ENCODE data around the gene HEBP2.
"Not testable (repeated sequence)": the region's sequence is repeated elsewhere in the genome, so short reads cannot be mapped to it uniquely, and the experiment has no call there.

The HEBP2 gene, protein sequence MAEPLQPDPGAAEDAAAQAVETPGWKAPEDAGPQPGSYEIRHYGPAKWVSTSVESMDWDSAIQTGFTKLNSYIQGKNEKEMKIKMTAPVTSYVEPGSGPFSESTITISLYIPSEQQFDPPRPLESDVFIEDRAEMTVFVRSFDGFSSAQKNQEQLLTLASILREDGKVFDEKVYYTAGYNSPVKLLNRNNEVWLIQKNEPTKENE
- total RNA-seq = 18.6 to 116 (median 59.0) reads per million in 3 experiments

DNA sequence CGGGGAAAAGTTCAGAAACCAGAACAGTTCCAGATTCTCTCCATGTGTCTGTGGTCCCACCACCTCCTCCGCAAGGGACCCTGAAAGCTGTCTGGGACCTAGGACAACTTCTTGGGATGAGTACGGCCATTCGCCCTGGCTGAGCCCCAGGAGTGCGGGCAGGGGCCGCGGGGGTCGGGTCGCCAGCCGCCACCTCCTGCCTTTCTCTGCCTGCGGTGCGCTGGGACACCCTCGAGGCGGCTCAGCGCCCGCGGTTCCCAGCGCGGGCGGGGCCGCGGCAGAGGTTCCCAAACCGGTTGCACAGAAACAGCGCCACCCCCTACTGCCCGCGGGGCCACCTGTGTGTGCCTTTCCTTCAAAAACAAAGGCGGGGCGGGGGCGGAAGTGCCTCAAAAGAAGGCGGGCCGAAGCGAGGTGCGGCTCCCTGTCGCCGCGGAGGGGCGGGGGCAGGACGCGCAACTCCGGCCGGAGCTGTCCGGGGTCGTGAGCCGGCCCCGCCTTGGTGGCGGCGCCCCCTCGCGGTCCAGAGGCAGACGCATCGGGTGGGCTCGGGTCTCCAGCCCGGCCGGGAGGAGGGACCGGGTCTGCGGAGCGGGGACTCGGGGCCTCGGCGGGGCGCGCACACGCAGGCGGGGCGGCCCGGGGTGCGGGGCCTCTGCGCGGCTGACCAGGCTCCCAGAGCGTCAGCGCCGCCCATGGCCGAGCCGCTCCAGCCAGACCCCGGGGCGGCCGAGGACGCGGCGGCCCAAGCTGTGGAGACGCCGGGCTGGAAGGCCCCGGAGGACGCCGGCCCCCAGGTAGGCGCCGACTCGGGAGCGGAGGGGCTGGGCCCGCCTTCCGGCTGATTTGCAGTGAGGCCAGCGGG is at the start of gene HEBP2:
Gene HEBP2, plus strand, starts transcription at position 423 of the 865 bp plus-strand sequence. Its CDS starts 273 bp downstream, at position 696.
- peak; percentile 87 for DNase-seq

DNA sequence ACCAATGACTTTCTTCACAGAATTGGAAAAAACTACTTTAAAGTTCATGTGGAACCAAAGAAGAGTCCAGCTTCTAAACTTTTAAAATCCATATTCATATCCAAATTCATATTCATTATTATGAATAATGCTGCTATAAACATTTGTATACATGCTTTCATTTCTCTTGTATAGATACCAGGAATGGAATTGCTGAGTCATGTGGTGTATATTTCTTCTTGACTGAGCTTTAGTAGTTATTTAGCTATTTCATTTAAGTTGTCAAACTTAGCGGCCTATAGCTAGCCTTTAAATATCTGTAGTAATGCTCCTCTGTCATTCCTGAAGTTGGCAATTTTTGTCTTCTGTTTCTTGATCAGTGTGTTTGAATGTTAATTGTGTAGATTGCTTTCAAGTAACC is 46.1 kb upstream of the HEBP2 start:
- DNase-seq = no peak

- DNase-seq = not testable (repeated sequence)
Measured at GRCh38 chr6:138368684-138369083, 35.3 kb upstream of the HEBP2 start.

- no peak for DNase-seq
Measured at GRCh38 chr6:138370631-138371451, 33.2 kb upstream of the HEBP2 start.

GRCh38 chr6:138371452-138371711 is 32.6 kb upstream of the HEBP2 start:
- no peak for DNase-seq

GRCh38 chr6:138371720-138372119 is 32.3 kb upstream of the HEBP2 start:
- no peak for DNase-seq

- no peak for DNase-seq
Measured at GRCh38 chr6:138372711-138373463, 31.1 kb upstream of the HEBP2 start.

DNA sequence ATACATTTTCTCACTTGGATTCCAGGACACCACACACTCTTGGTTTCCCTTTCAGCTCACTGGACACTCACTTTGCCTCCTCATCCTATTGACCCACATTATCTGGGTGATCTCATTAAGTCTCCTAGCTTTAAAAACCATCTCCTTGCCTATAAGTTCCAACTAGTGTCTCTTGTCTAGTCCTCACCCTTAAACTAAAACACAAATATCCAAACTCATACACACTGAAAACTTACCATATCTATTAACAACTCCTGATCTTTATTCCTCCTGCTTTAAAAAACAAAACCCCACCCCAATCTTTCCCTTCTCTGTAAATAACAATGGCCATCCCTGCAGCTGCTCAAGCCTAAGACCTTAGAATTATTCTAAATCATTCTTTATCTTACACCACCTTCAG is 29.8 kb upstream of the HEBP2 start:
- DNase-seq = no peak

DNA sequence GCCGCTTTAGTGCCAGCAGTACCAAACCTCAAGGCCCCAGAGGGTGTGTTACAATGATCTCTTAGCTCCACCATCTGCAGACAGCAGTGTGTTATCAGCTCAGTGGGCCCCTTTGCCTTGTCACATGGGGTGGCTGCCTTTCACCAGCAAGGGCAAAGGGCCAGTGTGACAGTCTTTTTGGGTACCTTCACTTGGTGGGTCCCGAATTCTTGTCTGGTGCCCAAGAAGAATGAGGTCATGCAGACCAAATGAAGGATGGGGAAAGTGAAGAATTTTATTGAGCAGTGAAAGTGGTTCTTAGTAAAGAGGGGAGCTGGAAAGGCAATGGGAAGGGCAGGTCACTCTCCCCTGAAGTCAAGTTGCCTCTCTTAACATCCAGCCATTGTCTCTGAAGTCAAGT is 29.2 kb upstream of the HEBP2 start:
- no peak for DNase-seq

DNA sequence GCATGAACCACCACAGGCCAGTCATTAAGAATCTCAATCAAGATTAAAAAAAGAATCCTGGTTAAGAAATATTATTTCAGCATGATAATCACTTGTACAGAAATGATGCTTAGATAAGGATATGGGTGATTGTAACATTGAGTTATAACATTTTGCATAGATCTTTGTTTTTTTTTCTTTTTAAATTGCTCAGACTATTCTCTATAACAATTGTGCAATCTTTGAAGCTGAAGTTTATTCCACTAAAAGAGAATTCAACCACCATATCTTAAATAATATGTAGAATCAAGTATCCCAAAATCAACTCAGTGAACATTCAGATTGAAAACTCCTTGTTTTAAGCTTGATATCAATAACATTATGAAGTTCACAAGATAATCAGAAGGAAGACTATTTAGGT is 27.0 kb upstream of the HEBP2 start:
- DNase-seq = no peak

DNA sequence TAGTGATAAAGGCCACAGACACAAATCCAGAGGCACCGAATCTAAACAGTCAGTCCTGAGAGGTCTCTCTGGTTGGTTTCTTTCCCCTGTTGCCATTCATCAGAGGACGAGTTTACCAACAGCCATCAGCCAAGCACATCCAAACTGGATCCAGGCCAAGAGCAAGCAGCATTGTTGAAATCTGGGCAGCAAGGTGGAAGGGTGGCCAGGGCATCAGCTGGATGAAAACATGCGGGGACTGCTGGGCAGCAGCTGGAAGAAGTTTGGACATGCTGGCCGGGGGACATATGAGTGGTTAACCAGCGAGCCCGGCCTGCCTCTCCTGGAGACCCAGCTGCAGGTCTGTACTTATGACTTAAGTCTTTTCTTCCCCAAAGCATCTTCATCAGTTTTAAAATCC is 26.2 kb upstream of the HEBP2 start, which contains the start of gene SMIM28:
Gene SMIM28, plus strand, starts transcription at position 62 of the 400 bp plus-strand sequence. Its CDS starts 168 bp downstream, at position 230.
- DNase-seq = no peak

DNA sequence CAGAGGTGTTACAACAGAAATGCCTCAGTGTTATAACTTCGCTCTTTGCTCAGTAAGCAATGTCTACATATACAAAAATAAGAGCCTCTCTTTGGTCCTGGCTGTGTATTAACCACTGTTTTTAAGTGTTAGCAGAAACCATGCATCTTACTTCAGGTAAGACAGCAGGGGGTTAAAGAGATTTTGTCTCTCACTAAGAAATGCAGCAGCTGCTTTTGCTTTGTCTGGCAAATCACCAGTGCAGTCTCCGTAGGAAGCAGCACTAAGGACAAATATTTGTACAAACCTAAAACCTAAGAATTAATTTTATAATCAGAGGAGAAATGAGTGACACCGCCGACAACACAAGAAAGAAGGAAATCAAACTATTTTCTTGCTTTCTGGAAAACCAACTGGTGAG is 25.6 kb upstream of the HEBP2 start:
- no peak for DNase-seq

DNA sequence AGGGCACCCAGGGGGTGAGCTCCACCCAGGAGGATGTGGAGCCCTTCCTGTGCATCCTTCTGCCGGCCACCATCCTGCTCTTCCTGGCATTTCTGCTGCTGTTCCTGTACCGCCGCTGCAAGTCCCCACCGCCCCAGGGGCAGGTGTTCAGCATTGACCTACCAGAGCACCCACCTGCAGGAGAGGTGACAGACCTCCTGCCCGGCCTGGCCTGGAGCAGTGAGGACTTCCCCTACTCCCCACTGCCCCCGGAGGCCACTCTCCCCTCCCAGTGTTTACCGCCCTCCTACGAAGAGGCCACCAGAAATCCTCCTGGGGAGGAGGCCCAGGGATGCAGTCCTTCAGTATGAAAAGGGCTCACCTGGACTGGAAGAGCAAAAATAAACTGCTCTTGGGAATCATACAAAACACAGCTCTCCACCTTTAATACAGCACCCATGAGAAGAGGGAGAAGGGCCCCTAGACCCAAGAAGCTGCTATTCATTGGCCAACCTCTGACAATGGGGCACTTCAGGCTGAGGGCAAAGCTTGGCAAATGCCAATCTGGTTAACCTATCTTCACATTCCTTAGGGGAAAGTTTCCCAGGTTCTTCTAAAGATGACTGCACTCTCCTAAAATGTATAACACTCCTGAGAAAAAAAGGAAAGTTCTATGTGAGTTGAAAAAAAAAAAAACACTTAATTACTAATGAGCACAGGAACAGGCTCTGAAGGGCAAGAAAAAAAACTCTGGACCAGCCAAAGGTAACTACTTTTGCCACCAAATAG is 21.3 kb upstream of the HEBP2 start:
- DNase-seq = no peak

DNA sequence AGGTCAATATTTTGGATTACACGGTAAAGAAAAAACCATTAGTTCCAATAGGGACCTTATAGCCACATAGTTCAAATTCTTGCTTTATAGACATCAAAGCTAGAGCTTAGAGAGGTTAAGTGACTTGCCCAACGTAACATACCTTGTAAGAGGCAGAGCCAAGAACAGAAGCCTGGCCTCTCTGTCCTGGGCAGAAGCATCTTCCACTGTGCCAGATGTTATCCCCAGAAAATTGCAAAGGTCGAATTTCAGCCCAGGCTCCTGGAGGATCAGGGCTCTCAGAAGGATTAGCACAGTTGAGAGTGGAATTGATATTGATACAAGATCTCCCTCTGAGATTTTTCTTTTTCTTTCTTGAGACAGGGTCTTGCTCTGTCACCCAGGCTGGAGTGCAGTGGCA is 20.2 kb upstream of the HEBP2 start:
- DNase-seq = no peak

GRCh38 chr6:138386897-138387296 is 17.1 kb upstream of the HEBP2 start:
- no peak for DNase-seq

DNA sequence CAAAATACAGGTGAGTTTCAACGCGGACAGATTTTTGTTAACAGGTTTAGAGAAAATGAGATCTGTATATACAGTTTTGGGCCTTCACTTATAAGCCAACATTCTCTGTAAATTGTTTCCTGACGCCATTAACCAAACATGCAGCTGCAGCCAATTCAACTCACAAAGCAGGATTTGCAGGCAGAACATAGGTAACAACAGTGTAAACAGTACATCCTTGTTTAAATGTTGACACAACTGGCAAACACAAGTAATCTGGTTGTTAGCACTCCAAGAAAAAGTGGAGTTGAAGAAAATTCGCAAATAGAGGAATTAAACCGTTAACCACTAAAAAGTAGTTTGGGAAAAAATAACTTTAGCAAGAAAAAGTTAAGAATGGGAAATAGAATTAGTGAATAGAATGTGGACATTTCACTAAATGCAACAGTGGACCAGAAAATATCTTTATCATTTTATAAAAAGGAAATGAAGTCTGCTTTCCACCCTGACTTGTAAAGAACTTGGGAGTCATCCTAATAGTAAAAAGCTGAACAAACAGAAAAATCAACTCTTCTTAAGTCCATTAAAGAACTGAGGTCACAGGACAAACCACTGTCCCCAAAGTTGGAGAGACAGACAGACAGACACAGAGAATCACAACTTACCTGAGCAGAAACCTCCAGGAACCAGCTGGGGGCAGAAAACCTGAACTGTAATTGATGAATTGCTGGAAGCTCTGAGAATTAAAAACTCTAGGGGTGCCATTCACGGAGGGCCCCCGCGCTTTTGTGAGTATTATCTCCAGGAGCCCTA is 16.2 kb upstream of the HEBP2 start:
- DNase-seq = no peak

GRCh38 chr6:138389551-138389950 is 14.5 kb upstream of the HEBP2 start:
- no peak for DNase-seq

- no peak for DNase-seq
Measured at GRCh38 chr6:138393871-138394783, 9.9 kb upstream of the HEBP2 start.

GRCh38 chr6:138396709-138397108 is 7.3 kb upstream of the HEBP2 start:
- DNase-seq = no peak
